ENCODE measurements around the gene CACNA1B. TPM values are rescaled to one million over a fixed set of nuclear protein-coding genes. Genes with fewer than 3 reads are reported as not detected.

CACNA1B gene
- total RNA-seq, 2 donors from 2014 or later: 0.26 to 0.99 TPM

- ATAC-seq: no peak
- no peak overlapping the region for H3K27ac ChIP-seq
- no peaks in the 10 kb centered on the region for H3K36me3 ChIP-seq (replicated peaks in 1 of 2; ENCODE audit: insufficient read depth in 1 of 2, low read depth in 2 of 2)
- no peak overlapping the region for H3K4me3 ChIP-seq
- no peaks in the 10 kb centered on the region for H3K9me3 ChIP-seq
- no peak for DNase-seq
- WGBS, 2 donors: 83% methylated on average over 8 of the region's 8 CpGs; no CpG with 5 or more reads in 1 of the 2 donors
- H3K4me1 ChIP-seq: no peaks in the 10 kb centered on the region
- TF ChIP-seq POLR2A (IDR thresholded peaks at IDR 0.05) (no peak), CTCF (IDR thresholded peaks at IDR 0.05) (no peak)
- intact Hi-C loops (cut with DNase I): no loop called here
- no peaks in the 10 kb centered on the region for H3K27me3 ChIP-seq
Measured at GRCh38 chr9:137917116-137917515, 39.5 kb downstream of the CACNA1B start.

GRCh38 chr9:137917795-137918194 lies 40.2 kb downstream of the CACNA1B start:
- 79% methylated on average over 13 of the region's 13 CpGs; no CpG with 5 or more reads in 1 of the 2 donors for WGBS, 2 donors
- no peaks in the 10 kb centered on the region for H3K9me3 ChIP-seq
- DNase-seq (no peak), ATAC-seq (no peak)
- H3K4me3 ChIP-seq: no peak overlapping the region
- intact Hi-C loops (cut with DNase I): no loop called here
- H3K27ac ChIP-seq: no peak overlapping the region
- no peaks in the 10 kb centered on the region for H3K4me1 ChIP-seq
- no peaks in the 10 kb centered on the region for H3K27me3 ChIP-seq
- no peaks in the 10 kb centered on the region for H3K36me3 ChIP-seq (replicated peaks in 1 of 2; ENCODE audit: insufficient read depth in 1 of 2, low read depth in 2 of 2)
- TF ChIP-seq CTCF (IDR thresholded peaks at IDR 0.05): no peak
- no peak for TF ChIP-seq POLR2A (IDR thresholded peaks at IDR 0.05)

GRCh38 chr9:137918331-137919094 lies 40.9 kb downstream of the CACNA1B start:
- Histone ChIP-seq H3K36me3 (replicated peaks in 1 of 2; ENCODE audit: insufficient read depth in 1 of 2, low read depth in 2 of 2) (no peaks in the 10 kb centered on the region), H3K27me3 (no peaks in the 10 kb centered on the region), H3K4me3 (no peak overlapping the region), H3K4me1 (no peaks in the 10 kb centered on the region), H3K27ac (no peak overlapping the region), H3K9me3 (no peaks in the 10 kb centered on the region)
- no peak for TF ChIP-seq CTCF (IDR thresholded peaks at IDR 0.05)
- no peak for TF ChIP-seq POLR2A (IDR thresholded peaks at IDR 0.05)
- no peak for ATAC-seq
- WGBS, 2 donors: 44 to 64% methylated on average over 7 to 9 of the region's 9 CpGs
- intact Hi-C loops (cut with DNase I): no loop called here
- DNase-seq: no peak

- Histone ChIP-seq H3K36me3 (replicated peaks in 1 of 2; ENCODE audit: insufficient read depth in 1 of 2, low read depth in 2 of 2) (no peaks in the 10 kb centered on the region), H3K27me3 (no peaks in the 10 kb centered on the region), H3K4me1 (no peaks in the 10 kb centered on the region), H3K27ac (no peak overlapping the region), H3K9me3 (no peaks in the 10 kb centered on the region), H3K4me3 (no peak overlapping the region)
- intact Hi-C loops (cut with DNase I): no loop called here
- DNase-seq (no peak), ATAC-seq (no peak)
- WGBS, 2 donors: 82 to 83% methylated on average over 8 to 9 of the region's 9 CpGs
- no peak for TF ChIP-seq CTCF (IDR thresholded peaks at IDR 0.05)
Measured at GRCh38 chr9:137919095-137919465, 41.5 kb downstream of the CACNA1B start.

- DNase-seq: no peak
- H3K27me3 ChIP-seq: no peaks in the 10 kb centered on the region
- WGBS, 2 donors: 65 to 71% methylated on average over 14 to 15 of the region's 15 CpGs
Measured at GRCh38 chr9:137919649-137920141, 42.1 kb downstream of the CACNA1B start.

More at GRCh38 chr9:137919649-137920141, 42.1 kb downstream of the CACNA1B start:
- Histone ChIP-seq H3K4me1 (no peaks in the 10 kb centered on the region), H3K4me3 (no peak overlapping the region), H3K36me3 (replicated peaks in 1 of 2; ENCODE audit: insufficient read depth in 1 of 2, low read depth in 2 of 2) (no peaks in the 10 kb centered on the region), H3K9me3 (no peaks in the 10 kb centered on the region), H3K27ac (no peak overlapping the region)
- no peak for ATAC-seq
- no peak for TF ChIP-seq CTCF (IDR thresholded peaks at IDR 0.05)
- TF ChIP-seq POLR2A (IDR thresholded peaks at IDR 0.05): no peak
- intact Hi-C loops (cut with DNase I): no loop called here
